ENCODE measurements around the gene EEIG2. TPM values are rescaled to one million over a fixed set of nuclear protein-coding genes. Genes with fewer than 3 reads are reported as not detected.

Gene EEIG2
- total and polyA plus RNA-seq, 11 donors, result 1.2 to 14.1 (median 4.8) TPM

DNA sequence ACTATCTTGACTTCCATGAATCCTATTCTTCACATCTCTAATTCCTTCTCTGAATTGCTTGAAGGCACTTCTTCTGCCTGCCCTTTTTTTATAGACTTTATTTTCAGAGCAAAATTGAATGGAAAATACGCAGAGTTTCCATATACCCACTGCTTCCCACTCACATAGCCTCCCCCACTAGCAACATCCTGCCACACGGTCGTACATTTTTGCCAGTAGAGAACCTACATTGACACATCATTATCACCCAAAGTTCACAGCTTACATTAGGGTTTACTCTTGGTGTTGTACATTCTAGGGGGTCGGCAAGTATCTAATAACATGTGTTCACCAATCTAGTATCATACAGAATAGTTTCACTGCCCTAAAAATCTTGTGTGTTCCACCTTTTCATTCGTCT lies 12.3 kb downstream of the EEIG2 start:
- ATAC-seq, result no peak
- WGBS, 4 donors, result 83 to 86% (median 86%) methylated on average over 5 of the region's 5 CpGs
- Histone ChIP-seq H3K4me3 (no peak overlapping the region), H3K4me1 (peaks cover 0 to 29% (median 0%) of the 10 kb centered on the region in 12 donors), H3K36me3 (no peaks in the 10 kb centered on the region), H3K9me3 (peaks cover 0 to 6% (median 0%) of the 10 kb centered on the region in 12 donors), H3K27me3 (no peaks in the 10 kb centered on the region), H3K27ac (no peak overlapping the region)
- intact Hi-C loops (cut with DNase I), result no loop called here
- no peak for DNase-seq
- TF ChIP-seq POLR2A (IDR thresholded peaks at IDR 0.05), result no peak
- TF ChIP-seq, protein P1, sequence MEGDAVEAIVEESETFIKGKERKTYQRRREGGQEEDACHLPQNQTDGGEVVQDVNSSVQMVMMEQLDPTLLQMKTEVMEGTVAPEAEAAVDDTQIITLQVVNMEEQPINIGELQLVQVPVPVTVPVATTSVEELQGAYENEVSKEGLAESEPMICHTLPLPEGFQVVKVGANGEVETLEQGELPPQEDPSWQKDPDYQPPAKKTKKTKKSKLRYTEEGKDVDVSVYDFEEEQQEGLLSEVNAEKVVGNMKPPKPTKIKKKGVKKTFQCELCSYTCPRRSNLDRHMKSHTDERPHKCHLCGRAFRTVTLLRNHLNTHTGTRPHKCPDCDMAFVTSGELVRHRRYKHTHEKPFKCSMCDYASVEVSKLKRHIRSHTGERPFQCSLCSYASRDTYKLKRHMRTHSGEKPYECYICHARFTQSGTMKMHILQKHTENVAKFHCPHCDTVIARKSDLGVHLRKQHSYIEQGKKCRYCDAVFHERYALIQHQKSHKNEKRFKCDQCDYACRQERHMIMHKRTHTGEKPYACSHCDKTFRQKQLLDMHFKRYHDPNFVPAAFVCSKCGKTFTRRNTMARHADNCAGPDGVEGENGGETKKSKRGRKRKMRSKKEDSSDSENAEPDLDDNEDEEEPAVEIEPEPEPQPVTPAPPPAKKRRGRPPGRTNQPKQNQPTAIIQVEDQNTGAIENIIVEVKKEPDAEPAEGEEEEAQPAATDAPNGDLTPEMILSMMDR (IDR thresholded peaks at IDR 0.05), result no peak

DNA sequence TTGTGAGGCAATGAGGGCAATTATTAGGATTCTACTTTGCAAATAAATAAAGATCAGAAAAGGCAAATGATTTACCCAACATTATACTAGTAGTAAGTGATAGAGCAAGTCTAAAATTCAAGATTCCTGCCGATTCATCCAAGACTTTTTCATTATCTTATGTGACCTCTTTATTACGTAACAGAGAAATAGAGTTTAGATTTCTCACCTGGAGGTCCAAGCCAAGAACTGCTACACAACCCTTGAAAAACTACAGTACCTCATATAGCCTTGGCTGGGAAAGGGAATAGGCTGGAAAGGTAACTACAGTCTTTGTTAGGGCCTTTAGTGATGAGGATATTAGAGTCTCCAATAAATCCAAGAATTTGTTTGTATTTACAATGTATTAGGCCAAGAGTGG lies 13.3 kb downstream of the EEIG2 start:
- WGBS, 4 donors, result 95 to 99% (median 97%) methylated on average over 2 of the region's 2 CpGs
- no peaks in the 10 kb centered on the region for H3K36me3 ChIP-seq
- intact Hi-C loops (cut with DNase I), result no loop called here
- TF ChIP-seq, protein P1 (IDR thresholded peaks at IDR 0.05), result no peak
- TF ChIP-seq POLR2A (IDR thresholded peaks at IDR 0.05), result no peak
- no peak overlapping the region for H3K4me3 ChIP-seq
- H3K27me3 ChIP-seq, result no peaks in the 10 kb centered on the region
- no peak overlapping the region for H3K27ac ChIP-seq
- peaks cover 0 to 29% (median 0%) of the 10 kb centered on the region in 12 donors for H3K4me1 ChIP-seq
- no peak for ATAC-seq
- peaks cover 0 to 6% (median 0%) of the 10 kb centered on the region in 12 donors for H3K9me3 ChIP-seq
- no peak for DNase-seq

DNA sequence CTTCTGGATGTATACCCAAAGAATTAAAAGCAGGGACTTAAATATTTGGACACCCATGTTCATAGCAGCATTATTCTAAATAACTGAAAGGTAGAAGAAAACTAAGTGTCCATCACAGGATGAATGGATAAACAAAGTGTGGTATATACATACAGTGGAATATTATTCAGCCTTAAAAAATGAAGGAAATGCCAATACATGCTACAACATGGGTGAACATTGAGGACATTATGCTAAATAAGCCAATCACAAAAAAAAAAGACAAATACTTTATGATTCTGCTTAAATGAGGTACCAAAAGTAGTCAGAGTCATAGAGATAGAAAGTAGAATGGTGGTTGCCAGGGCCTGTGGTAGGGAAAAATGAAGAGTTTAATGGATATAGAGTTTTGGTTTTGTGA lies 14.1 kb downstream of the EEIG2 start:
- DNase-seq, result no peak
- intact Hi-C loops (cut with DNase I), result no loop called here
- Histone ChIP-seq H3K27me3 (no peaks in the 10 kb centered on the region), H3K36me3 (no peaks in the 10 kb centered on the region), H3K4me1 (peaks cover 0 to 23% (median 0%) of the 10 kb centered on the region in 12 donors), H3K27ac (no peak overlapping the region), H3K4me3 (no peak overlapping the region), H3K9me3 (peaks cover 0 to 6% (median 0%) of the 10 kb centered on the region in 12 donors)
- no peak for TF ChIP-seq POLR2A (IDR thresholded peaks at IDR 0.05)
- TF ChIP-seq, protein P1 (IDR thresholded peaks at IDR 0.05), result no peak
- no peak for ATAC-seq

DNA sequence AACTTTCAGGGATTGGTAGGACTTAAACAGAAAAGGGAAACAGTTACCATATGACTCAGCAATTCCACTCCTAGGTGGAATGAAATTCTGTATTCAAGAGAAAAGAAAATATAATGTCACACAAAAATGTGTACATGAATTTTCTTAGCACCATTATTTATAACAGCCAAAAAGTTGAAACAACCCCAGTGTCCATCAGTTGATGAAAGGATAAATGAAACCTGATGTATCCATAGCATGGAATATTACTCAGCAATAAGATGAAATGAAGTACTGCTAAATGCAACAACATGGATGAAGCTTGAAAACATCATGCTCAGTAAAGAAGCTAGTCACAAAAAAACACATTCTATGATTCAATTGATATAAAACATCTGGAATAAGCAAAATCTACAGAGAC lies 15.5 kb downstream of the EEIG2 start:
- intact Hi-C loops (cut with DNase I), result no loop called here
- peak overlapping the region in 1 of 12 donors; percentile 40 for H3K27ac ChIP-seq
- no peaks in the 10 kb centered on the region for H3K27me3 ChIP-seq
- DNase-seq (no peak), ATAC-seq (no peak)
- TF ChIP-seq, protein P1 (IDR thresholded peaks at IDR 0.05), result no peak
- TF ChIP-seq POLR2A (IDR thresholded peaks at IDR 0.05), result no peak
- no peak overlapping the region for H3K4me3 ChIP-seq
- H3K36me3 ChIP-seq, result no peaks in the 10 kb centered on the region
- H3K9me3 ChIP-seq, result peaks cover 0 to 10% (median 2%) of the 10 kb centered on the region in 12 donors
- H3K4me1 ChIP-seq, result peaks cover 0 to 10% (median 0%) of the 10 kb centered on the region in 12 donors

Data from heart left ventricle (tissue), 16 donors.